ENCODE data around the gene PRRG3. TPM values are rescaled to one million over a fixed set of nuclear protein-coding genes. Genes with fewer than 3 reads are reported as not detected.

PRRG3 gene
- polyA plus RNA-seq, 3 donors = not detected

DNA sequence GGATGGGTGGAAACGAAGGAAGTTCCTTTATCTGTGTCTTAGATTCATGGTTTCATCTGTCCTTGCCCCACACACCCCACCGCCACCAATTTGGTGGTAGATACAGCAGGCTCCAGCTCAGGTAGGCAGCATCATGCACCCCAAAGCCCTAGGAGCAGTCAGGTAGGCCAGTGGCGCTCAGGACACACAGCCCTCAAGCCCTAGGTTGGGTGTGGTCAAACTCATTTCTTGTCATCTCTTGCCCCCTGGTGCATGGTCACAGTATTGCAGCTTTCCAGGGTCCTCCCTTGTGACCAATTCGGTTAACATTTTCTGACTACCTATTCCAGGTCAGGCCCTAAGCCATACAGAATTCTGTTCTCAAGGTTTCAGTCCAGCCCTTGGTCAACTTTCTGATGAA is 14.5 kb upstream of the PRRG3 start:
- Mint-ChIP-seq H3K27ac (no peak overlapping the region), H3K36me3 (no peaks in the 10 kb centered on the region), H3K9me3 (no peaks in the 10 kb centered on the region), H3K27me3 (ENCODE audit: low read depth in 3 of 3) (peaks cover 3 to 10% (median 5%) of the 10 kb centered on the region in 3 donors), H3K4me3 (no peak overlapping the region), H3K4me1 (peaks cover 4% of the 10 kb centered on the region)
- DNase-seq = peak in 2 of 3 donors; percentile 0 to 6
- Histone ChIP-seq H3K4me2 (replicated peaks; ENCODE audit: extremely low read depth, low read length, poor library complexity, severe bottlenecking) (no peak overlapping the region), H4K20me1 (ENCODE audit: insufficient read depth, low read length) (no peaks in the 10 kb centered on the region), H3K4me3 (replicated peaks in 1 of 3; ENCODE audit: low read depth in 2 of 3, low read length in 3 of 3) (no peak overlapping the region), H3K27me3 (ENCODE audit: control insufficient read depth in 2 of 2, insufficient read depth in 2 of 2, low read length in 2 of 2) (peaks cover 0 to 3% of the 10 kb centered on the region in 2 donors), H3K79me2 (ENCODE audit: insufficient read depth, low read length) (no peaks in the 10 kb centered on the region), H3K9ac (ENCODE audit: insufficient read depth, low read length, poor library complexity, severe bottlenecking) (no peak overlapping the region), H3K4me1 (ENCODE audit: control insufficient read depth in 1 of 2, insufficient read depth in 2 of 2, low read length in 2 of 2) (no peaks in the 10 kb centered on the region), H3K9me3 (replicated peaks in 1 of 2; ENCODE audit: control insufficient read depth in 1 of 2, insufficient read depth in 1 of 2, low read length in 2 of 2) (no peaks in the 10 kb centered on the region), H2AFZ (ENCODE audit: insufficient read depth, low read depth, low read length, poor library complexity, severe bottlenecking) (no peak overlapping the region), H3K36me3 (replicated peaks in 1 of 2; ENCODE audit: control insufficient read depth in 1 of 2, insufficient read depth in 2 of 2, low read length in 2 of 2) (no peaks in the 10 kb centered on the region), H3K27ac (ENCODE audit: low read depth in 1 of 2, low read length in 2 of 2) (no peak overlapping the region)
- TF ChIP-seq CTCF (IDR thresholded peaks at IDR 0.05) = peak; percentile 65
- intact Hi-C loops (cut with micrococcal nuclease) = loop anchor here (5.0 kb wide), 1 partner anchor 529 kb away; no protein-coding TSS in a partner anchor
- 17% methylated on average over 2 of the region's 4 CpGs for WGBS (ENCODE audit: insufficient coverage)

DNA sequence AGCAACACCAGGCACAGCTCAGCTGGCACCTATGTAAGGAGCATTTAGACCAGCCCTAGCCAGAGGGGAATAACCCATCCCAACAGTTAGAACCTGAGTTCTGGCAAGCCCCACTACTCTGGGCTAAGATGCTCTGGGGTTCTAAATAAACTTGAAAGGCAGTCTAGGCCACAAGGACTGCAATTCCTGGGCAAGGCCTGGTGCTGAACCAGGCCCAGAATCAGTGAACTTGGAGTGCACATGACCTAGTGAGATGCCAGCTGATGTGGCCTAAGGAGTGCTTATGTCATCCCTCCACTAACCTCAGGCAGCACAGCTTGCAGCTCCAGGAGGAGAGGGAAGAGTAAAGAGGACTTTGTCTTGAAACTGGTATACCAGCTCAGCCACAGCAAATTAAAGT is 7.6 kb upstream of the PRRG3 start:
- Histone ChIP-seq H3K4me3 (replicated peaks in 1 of 3; ENCODE audit: low read depth in 2 of 3, low read length in 3 of 3) (no peak overlapping the region), H3K27ac (ENCODE audit: low read depth in 1 of 2, low read length in 2 of 2) (no peak overlapping the region), H4K20me1 (ENCODE audit: insufficient read depth, low read length) (no peaks in the 10 kb centered on the region), H3K9me3 (replicated peaks in 1 of 2; ENCODE audit: control insufficient read depth in 1 of 2, insufficient read depth in 1 of 2, low read length in 2 of 2) (no peaks in the 10 kb centered on the region), H3K36me3 (replicated peaks in 1 of 2; ENCODE audit: control insufficient read depth in 1 of 2, insufficient read depth in 2 of 2, low read length in 2 of 2) (no peaks in the 10 kb centered on the region), H3K79me2 (ENCODE audit: insufficient read depth, low read length) (no peaks in the 10 kb centered on the region), H3K9ac (ENCODE audit: insufficient read depth, low read length, poor library complexity, severe bottlenecking) (no peak overlapping the region), H3K4me1 (ENCODE audit: control insufficient read depth in 1 of 2, insufficient read depth in 2 of 2, low read length in 2 of 2) (no peaks in the 10 kb centered on the region), H3K27me3 (ENCODE audit: control insufficient read depth in 2 of 2, insufficient read depth in 2 of 2, low read length in 2 of 2) (peaks cover 0 to 5% of the 10 kb centered on the region in 2 donors), H3K4me2 (replicated peaks; ENCODE audit: extremely low read depth, low read length, poor library complexity, severe bottlenecking) (no peak overlapping the region), H2AFZ (ENCODE audit: insufficient read depth, low read depth, low read length, poor library complexity, severe bottlenecking) (no peak overlapping the region)
- TF ChIP-seq CTCF (IDR thresholded peaks at IDR 0.05) = no peak
- no peak overlapping the region for H3K4me3 Mint-ChIP-seq
- no peaks in the 10 kb centered on the region for H3K4me1 Mint-ChIP-seq
- no peaks in the 10 kb centered on the region for H3K9me3 Mint-ChIP-seq
- no peaks in the 10 kb centered on the region for H3K36me3 Mint-ChIP-seq
- H3K27ac Mint-ChIP-seq = no peak overlapping the region
- intact Hi-C loops (cut with micrococcal nuclease) = no loop called here
- no peak for DNase-seq
- H3K27me3 Mint-ChIP-seq (ENCODE audit: low read depth in 3 of 3) = peaks cover 3 to 10% (median 4%) of the 10 kb centered on the region in 3 donors

Measured in CD14-positive monocyte (primary cell).